Measurements from ENCODE around the gene ACP7. TPM values are rescaled to one million over a fixed set of nuclear protein-coding genes. Genes with fewer than 3 reads are reported as not detected.

ACP7 gene
- not detected for total RNA-seq

- no peaks in the 10 kb centered on the region for H3K9me3 ChIP-seq
- H3K27me3 ChIP-seq (replicated peaks; ENCODE audit: insufficient read depth) = no peaks in the 10 kb centered on the region
- H3K4me3 ChIP-seq = peak within 1 kb of the TSS; percentile 13
- H3K27ac ChIP-seq = no peak within 1 kb of the TSS
- H3K4me1 ChIP-seq (ENCODE audit: control insufficient read depth in 1 of 2, low read depth in 2 of 2) = peaks cover 7 to 10% of the 10 kb centered on the region in 2 donors
- H3K36me3 ChIP-seq = no peaks in the 10 kb centered on the region
- TF ChIP-seq CTCF (IDR thresholded peaks at IDR 0.05) = no peak
- no peak for ATAC-seq (ENCODE audit: insufficient number of reproducible peaks, low FRiP score, low read depth)
- DNase-seq (ENCODE audit: low spot score) = no peak
These were observed at the start of gene ACP7 for GRCh38 chr19:39083983-39084731. ACP7 (plus strand) TSS chr19:39084368; CDS start chr19:39085270, 902 bp downstream.

- Histone ChIP-seq H3K27me3 (replicated peaks; ENCODE audit: insufficient read depth) (no peaks in the 10 kb centered on the region), H3K9me3 (no peaks in the 10 kb centered on the region), H3K4me1 (ENCODE audit: control insufficient read depth in 1 of 2, low read depth in 2 of 2) (peaks cover 6 to 12% of the 10 kb centered on the region in 2 donors), H3K36me3 (no peaks in the 10 kb centered on the region), H3K4me3 (no peak overlapping the region), H3K27ac (no peak overlapping the region)
- TF ChIP-seq CTCF (IDR thresholded peaks at IDR 0.05) = no peak
- ATAC-seq (ENCODE audit: insufficient number of reproducible peaks, low FRiP score, low read depth) = no peak
- DNase-seq (ENCODE audit: low spot score) = no peak
These were observed 47.6 kb upstream of the ACP7 start for GRCh38 chr19:39036581-39036980.

GRCh38 chr19:39037194-39037593 lies 47.0 kb upstream of the ACP7 start:
- Histone ChIP-seq H3K27ac (no peak overlapping the region), H3K9me3 (no peaks in the 10 kb centered on the region), H3K36me3 (no peaks in the 10 kb centered on the region), H3K4me1 (ENCODE audit: control insufficient read depth in 1 of 2, low read depth in 2 of 2) (peaks cover 6 to 11% of the 10 kb centered on the region in 2 donors), H3K4me3 (no peak overlapping the region), H3K27me3 (replicated peaks; ENCODE audit: insufficient read depth) (no peaks in the 10 kb centered on the region)
- TF ChIP-seq CTCF (IDR thresholded peaks at IDR 0.05) = no peak
- no peak for ATAC-seq (ENCODE audit: insufficient number of reproducible peaks, low FRiP score, low read depth)
- DNase-seq (ENCODE audit: low spot score) = no peak

- no peaks in the 10 kb centered on the region for H3K9me3 ChIP-seq
- TF ChIP-seq CTCF (IDR thresholded peaks at IDR 0.05) = no peak
- no peak for DNase-seq (ENCODE audit: low spot score)
- no peaks in the 10 kb centered on the region for H3K36me3 ChIP-seq
- no peak overlapping the region for H3K27ac ChIP-seq
- H3K4me3 ChIP-seq = no peak overlapping the region
- H3K27me3 ChIP-seq (replicated peaks; ENCODE audit: insufficient read depth) = no peaks in the 10 kb centered on the region
- ATAC-seq (ENCODE audit: insufficient number of reproducible peaks, low FRiP score, low read depth) = no peak
- peaks cover 0 to 2% of the 10 kb centered on the region in 2 donors for H3K4me1 ChIP-seq (ENCODE audit: control insufficient read depth in 1 of 2, low read depth in 2 of 2)
These were observed 46.1 kb upstream of the ACP7 start for GRCh38 chr19:39038098-39038497.

GRCh38 chr19:39045506-39045905 lies 38.7 kb upstream of the ACP7 start:
- H3K27ac ChIP-seq = no peak overlapping the region
- no peak for DNase-seq (ENCODE audit: low spot score)
- H3K4me1 ChIP-seq (ENCODE audit: control insufficient read depth in 1 of 2, low read depth in 2 of 2) = no peaks in the 10 kb centered on the region
- ATAC-seq (ENCODE audit: insufficient number of reproducible peaks, low FRiP score, low read depth) = no peak
- no peak for TF ChIP-seq CTCF (IDR thresholded peaks at IDR 0.05)
- no peaks in the 10 kb centered on the region for H3K9me3 ChIP-seq
- no peak overlapping the region for H3K4me3 ChIP-seq
- no peaks in the 10 kb centered on the region for H3K27me3 ChIP-seq (replicated peaks; ENCODE audit: insufficient read depth)
- no peaks in the 10 kb centered on the region for H3K36me3 ChIP-seq
